ENCODE results near the gene RABEP1. TPM values are rescaled to one million over a fixed set of nuclear protein-coding genes. Genes with fewer than 3 reads are reported as not detected.
A peak's percentile ranks its signal among the peaks of the same experiment; 100 is the strongest.

The RABEP1 gene
- total and polyA plus RNA-seq, 12 donors: 19.5 to 69.1 (median 56.8) TPM

GRCh38 chr17:5241861-5242671, 40.0 kb upstream of the RABEP1 start:
- ATAC-seq: peak in 6 of 8 donors; percentile 55 to 81 (median 72)
- intact Hi-C loops (cut with DNase I): loop anchor here in 2 of 10 donors (10.0 kb wide), 2 partner anchors 193 to 1193 kb away; partner anchors contain the start of genes AIPL1 (in 1 of the 2) and C1QBP (in 1 of the 2)

GRCh38 chr17:5247621-5248020, 34.5 kb upstream of the RABEP1 start:
- Histone ChIP-seq H3K4me1 (peaks cover 0 to 13% (median 6%) of the 10 kb centered on the region in 9 donors), H3K9me3 (no peaks in the 10 kb centered on the region), H3K27me3 (no peaks in the 10 kb centered on the region), H3K4me3 (no peak overlapping the region), H3K36me3 (no peaks in the 10 kb centered on the region), H3K27ac (no peak overlapping the region)
- TF ChIP-seq CTCF (IDR thresholded peaks at IDR 0.05): no peak
- ATAC-seq (no peak), DNase-seq (no peak)
- intact Hi-C loops (cut with DNase I): loop anchor here in 6 of 10 donors (2.0 to 10.0 kb wide), 5 partner anchors 187 to 1187 kb away; partner anchors contain the start of genes C1QBP (in 4 of the 6) and AIPL1 (in 1 of the 6)
- WGBS, 2 donors: 92 to 94% methylated on average over 8 of the region's 8 CpGs

More at GRCh38 chr17:5241861-5242671, 40.0 kb upstream of the RABEP1 start:
- Histone ChIP-seq H3K27ac (peak overlapping the region in 7 of 10 donors; percentile 8 to 75 (median 38)), H3K27me3 (no peaks in the 10 kb centered on the region), H3K4me3 (no peak overlapping the region), H3K36me3 (no peaks in the 10 kb centered on the region), H3K4me1 (peaks cover 0 to 19% (median 6%) of the 10 kb centered on the region in 9 donors), H3K9me3 (no peaks in the 10 kb centered on the region)
- WGBS, 2 donors: 44 to 56% methylated on average over 10 of the region's 10 CpGs
- TF ChIP-seq CTCF (IDR thresholded peaks at IDR 0.05): no peak
- DNase-seq: no peak

GRCh38 chr17:5248821-5249479, 33.1 kb upstream of the RABEP1 start:
- no peaks in the 10 kb centered on the region for H3K36me3 ChIP-seq
- TF ChIP-seq CTCF (IDR thresholded peaks at IDR 0.05): no peak
- no peak for DNase-seq
- H3K4me3 ChIP-seq: no peak overlapping the region
- WGBS, 2 donors: 63 to 64% methylated on average over 22 of the region's 22 CpGs
- intact Hi-C loops (cut with DNase I): loop anchor here in 6 of 10 donors (2.0 to 10.0 kb wide), 5 partner anchors 186 to 1186 kb away; partner anchors contain the start of genes C1QBP (in 4 of the 6) and AIPL1 (in 1 of the 6)
- no peaks in the 10 kb centered on the region for H3K9me3 ChIP-seq
- H3K27ac ChIP-seq: no peak overlapping the region
- peaks cover 0 to 4% (median 0%) of the 10 kb centered on the region in 9 donors for H3K4me1 ChIP-seq
- H3K27me3 ChIP-seq: no peaks in the 10 kb centered on the region
- peak in 1 of 8 donors; percentile 13 for ATAC-seq

GRCh38 chr17:5249615-5250014, 32.5 kb upstream of the RABEP1 start:
- DNase-seq: peak in 1 of 2 donors; percentile 61
- Histone ChIP-seq H3K9me3 (no peaks in the 10 kb centered on the region), H3K27ac (no peak overlapping the region), H3K27me3 (no peaks in the 10 kb centered on the region), H3K4me1 (peaks cover 0 to 7% (median 0%) of the 10 kb centered on the region in 9 donors), H3K36me3 (no peaks in the 10 kb centered on the region), H3K4me3 (no peak overlapping the region)
- peak; percentile 31 to 69 (median 64) for TF ChIP-seq CTCF (IDR thresholded peaks at IDR 0.05)
- intact Hi-C loops (cut with DNase I): loop anchor here in 6 of 10 donors (2.0 to 10.0 kb wide), 5 partner anchors 185 to 1185 kb away; partner anchors contain the start of genes C1QBP (in 4 of the 6) and AIPL1 (in 1 of the 6)
- peak; percentile 50 to 69 (median 64) for ATAC-seq
- 1 to 2% methylated on average over 4 of the region's 4 CpGs for WGBS, 2 donors

Data from heart right ventricle (tissue), 16 donors.